Cerebellar nuclear complex (tissue), 1 donor: ENCODE measurements around the gene SF3B5.
"Not testable (repeated sequence)": the region's sequence is repeated elsewhere in the genome, so short reads cannot be mapped to it uniquely, and the experiment has no call there.

Source experiments
- DNase-seq, 2 experiments: peaks; one replicate each; lab custom pipeline; 2025; lab: John Stamatoyannopoulos, UW

SF3B5 gene

GRCh38 chr6:144095134-144096002, at the start of gene SF3B5:
Gene SF3B5 (minus strand): TSS chr6:144095573. CDS start chr6:144095497, 76 bp downstream.
- peak; percentile 91 to 95 for DNase-seq

- DNase-seq: no peak
Measured at GRCh38 chr6:144144996-144145395, 49.6 kb upstream of the SF3B5 start.

- DNase-seq: no peak
Measured at GRCh38 chr6:144143878-144144277, 48.5 kb upstream of the SF3B5 start.

GRCh38 chr6:144143106-144143505, 47.7 kb upstream of the SF3B5 start:
- DNase-seq: no peak

GRCh38 chr6:144141470-144141869, 46.1 kb upstream of the SF3B5 start:
- no peak for DNase-seq

- no peak for DNase-seq
Measured at GRCh38 chr6:144140867-144141266, 45.5 kb upstream of the SF3B5 start.

- DNase-seq: no peak
Measured at GRCh38 chr6:144139817-144140216, 44.4 kb upstream of the SF3B5 start.

- no peak for DNase-seq
Measured at GRCh38 chr6:144138542-144138941, 43.2 kb upstream of the SF3B5 start.

GRCh38 chr6:144134737-144135136, 39.4 kb upstream of the SF3B5 start:
- DNase-seq: no peak

- DNase-seq: no peak
Measured at GRCh38 chr6:144134176-144134575, 38.8 kb upstream of the SF3B5 start.

GRCh38 chr6:144133225-144133821, 38.0 kb upstream of the SF3B5 start:
- DNase-seq: no peak

GRCh38 chr6:144132167-144132690, 36.9 kb upstream of the SF3B5 start:
- DNase-seq: not testable (repeated sequence)

- DNase-seq: no peak
Measured at GRCh38 chr6:144131248-144131709, 35.9 kb upstream of the SF3B5 start.

- DNase-seq: no peak
Measured at GRCh38 chr6:144129469-144129868, 34.1 kb upstream of the SF3B5 start.

- no peak for DNase-seq
Measured at GRCh38 chr6:144127097-144127496, 31.7 kb upstream of the SF3B5 start.

GRCh38 chr6:144123836-144124235, 28.5 kb upstream of the SF3B5 start:
- no peak for DNase-seq

GRCh38 chr6:144123421-144123820, 28.0 kb upstream of the SF3B5 start:
- no peak for DNase-seq

GRCh38 chr6:144122861-144123260, 27.5 kb upstream of the SF3B5 start:
- DNase-seq: no peak

- DNase-seq: no peak
Measured at GRCh38 chr6:144119376-144119775, 24.0 kb upstream of the SF3B5 start.

GRCh38 chr6:144115219-144115618, 19.8 kb upstream of the SF3B5 start:
- no peak for DNase-seq

GRCh38 chr6:144113366-144113765, 18.0 kb upstream of the SF3B5 start:
- no peak for DNase-seq

GRCh38 chr6:144110210-144110609, 14.8 kb upstream of the SF3B5 start:
- DNase-seq: no peak

GRCh38 chr6:144106206-144106605, 10.8 kb upstream of the SF3B5 start:
- DNase-seq: no peak
